Measurements from ENCODE around the gene DBR1.

The DBR1 gene

DNA sequence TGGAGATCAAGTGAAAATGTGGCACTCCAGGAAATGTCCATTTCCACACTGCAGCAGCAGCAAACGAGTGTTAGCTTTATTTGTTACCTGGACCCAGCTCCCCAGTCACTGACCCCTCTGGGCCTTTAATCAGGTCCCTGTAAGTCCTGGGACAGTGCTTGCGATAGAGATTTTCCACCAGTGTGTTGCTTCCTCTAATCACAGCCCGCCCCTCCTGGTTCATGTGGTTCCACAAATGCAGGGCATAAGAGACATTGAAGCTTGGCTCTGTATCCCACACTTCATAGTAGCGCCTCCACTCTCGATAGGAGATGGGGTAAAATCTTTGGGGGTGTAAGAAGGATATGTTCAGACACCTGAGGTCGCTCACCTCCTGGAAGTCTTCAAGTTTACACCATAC, 50.5 kb downstream of the DBR1 start:
- no peak for DNase-seq (ENCODE audit: low read depth)

GRCh38 chr3:138119423-138119766, 55.3 kb downstream of the DBR1 start:
- peak; percentile 24 for DNase-seq (ENCODE audit: low read depth)

GRCh38 chr3:138118612-138119422, 55.9 kb downstream of the DBR1 start:
- DNase-seq (ENCODE audit: low read depth): peak; percentile 81

DNA sequence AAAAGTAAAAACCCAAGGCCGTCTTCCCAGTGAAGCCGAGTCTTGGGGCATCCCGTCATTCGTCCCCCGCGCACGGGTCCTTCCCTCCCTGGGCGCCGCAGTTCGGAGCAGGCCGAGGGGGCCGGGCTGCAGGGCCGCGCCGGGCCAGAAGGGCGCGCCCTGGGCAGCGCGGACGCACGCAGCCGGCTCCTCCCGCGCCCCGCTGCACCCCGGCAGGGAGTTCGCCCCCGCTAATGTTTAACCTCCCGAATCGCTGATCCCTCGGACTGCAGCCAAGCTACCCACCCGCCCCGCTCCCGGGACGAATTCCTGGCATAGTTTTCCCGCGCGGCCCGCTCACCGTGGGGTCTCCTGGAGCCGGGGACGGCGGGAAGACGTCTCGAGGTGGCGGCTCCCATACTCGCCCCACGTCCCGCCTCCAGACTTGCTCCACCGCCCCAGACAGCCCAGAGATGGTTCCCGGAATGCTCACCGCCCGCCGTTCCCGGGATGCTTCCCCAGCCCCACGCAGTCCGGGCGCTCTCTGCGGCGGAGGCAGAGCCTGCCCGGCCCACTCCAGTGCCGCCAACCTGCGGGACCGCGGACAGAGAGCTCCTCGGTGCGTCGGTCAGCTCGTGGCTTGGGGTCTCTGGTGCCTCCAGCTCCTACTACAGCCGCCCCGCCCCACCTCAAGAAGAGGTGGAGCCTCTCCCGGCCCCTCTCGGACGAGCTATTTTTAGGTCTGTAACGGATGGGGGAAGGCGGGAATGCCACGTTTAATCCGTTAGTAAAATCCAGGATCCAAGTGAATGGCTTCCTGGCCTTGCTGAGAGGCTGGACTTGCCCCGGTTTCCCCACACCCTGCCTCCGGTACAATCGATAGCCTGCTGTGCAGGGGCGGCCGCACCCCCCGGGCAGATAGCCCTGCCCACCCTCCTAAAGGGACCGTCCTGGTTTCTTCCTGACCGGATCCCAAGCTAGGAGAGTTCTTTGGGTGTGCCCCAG, 59.4 kb downstream of the DBR1 start, which contains the start of gene DZIP1L:
Gene DZIP1L, minus strand, starts transcription at position 621 of the 984 bp plus-strand sequence. CDS start 11,637 bp downstream, outside the sequence.
- peak; percentile 79 for DNase-seq (ENCODE audit: low read depth)

GRCh38 chr3:138114431-138114918, 60.2 kb downstream of the DBR1 start:
- DNase-seq (ENCODE audit: low read depth): peak; percentile 50

DNA sequence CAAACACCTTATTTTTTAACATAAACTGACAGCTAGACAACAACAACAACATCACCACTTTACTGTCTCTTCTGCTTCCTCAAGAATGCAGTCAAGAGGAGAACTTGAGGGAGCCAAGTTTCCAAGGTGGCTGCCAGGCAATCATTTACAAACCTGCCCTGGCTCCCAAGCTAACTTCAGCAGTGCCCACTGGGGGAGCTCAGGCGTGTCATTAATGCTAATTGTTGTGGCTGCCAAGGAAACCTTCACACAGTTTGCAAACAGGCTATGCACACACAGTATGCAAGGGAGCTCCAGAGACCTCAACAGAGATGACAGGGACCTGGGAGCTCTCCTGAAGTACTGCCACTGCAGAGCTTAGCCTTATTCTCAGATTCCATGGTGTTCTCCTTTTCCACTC, 61.4 kb downstream of the DBR1 start:
- DNase-seq (ENCODE audit: low read depth): no peak

GRCh38 chr3:138112362-138112761, 62.4 kb downstream of the DBR1 start:
- DNase-seq (ENCODE audit: low read depth): no peak
